IPS DF 19.7 (cell line): ENCODE measurements around the gene ANKRD36C.
"Not testable (repeated sequence)": the region's sequence is repeated elsewhere in the genome, so short reads cannot be mapped to it uniquely, and the experiment has no call there.

Experiments used
- DNase-seq: peaks from one replicate; pipeline ENCODE4 v3.0.0-alpha.2; 2013; ENCODE audit warnings: low read depth, low spot score

ANKRD36C gene

GRCh38 chr2:95799147-95799889 is 192.3 kb downstream of the ANKRD36C start:
- not testable (repeated sequence) for DNase-seq

GRCh38 chr2:95796249-95797099 is 195.2 kb downstream of the ANKRD36C start:
- DNase-seq: not testable (repeated sequence)

GRCh38 chr2:95793970-95794369 is 197.7 kb downstream of the ANKRD36C start:
- DNase-seq: not testable (repeated sequence)

- DNase-seq: not testable (repeated sequence)
Observed at GRCh38 chr2:95790180-95790579, 201.4 kb downstream of the ANKRD36C start.

- not testable (repeated sequence) for DNase-seq
Observed at GRCh38 chr2:95789385-95789784, 202.2 kb downstream of the ANKRD36C start.

- not testable (repeated sequence) for DNase-seq
Observed at GRCh38 chr2:95788642-95789041, 203.0 kb downstream of the ANKRD36C start.
